Adrenal gland (tissue), 12 donors: ENCODE data around the gene ZIK1. TPM values are rescaled to one million over a fixed set of nuclear protein-coding genes. Genes with fewer than 3 reads are reported as not detected.

Experiments used
- DNase-seq, 7 donors: peaks; one replicate each; pipeline ENCODE4 v3.0.0-alpha.2; 2019 to 2020
- H3K27ac ChIP-seq, 5 donors: fragments of 200-600 bp; sonication (generic) in 4 of 5; 1 replicate in 3 of 5; 2 replicates in 2 of 5; pipeline versions ENCODE4 v1.5.1 to v1.8.0; 2016 to 2020; ENCODE audit warnings: mild to moderate bottlenecking in 1 of 5
- H3K27me3 ChIP-seq: fragments of 200-600 bp; 2 replicates; pipeline ENCODE4 v1.8.0; 2021
- H3K36me3 ChIP-seq, 2 donors: fragments of 200-600 bp; replicated peaks in 1 of 2; 1 replicate in 1 of 2; 2 replicates in 1 of 2; pipeline versions ENCODE4 v1.5.1 to v1.8.0; 2018 to 2022
- H3K4me1 ChIP-seq, 2 donors: fragments of 200-600 bp; replicated peaks in 1 of 2; 1 replicate in 1 of 2; 2 replicates in 1 of 2; pipeline versions ENCODE4 v1.5.1 to v1.8.0; 2018 to 2021
- H3K4me3 ChIP-seq, 4 donors: fragments of 200-600 bp; sonication (generic) in 3 of 4; one replicate each; pipeline ENCODE4 v1.5.1; 2016 to 2018
- H3K9me3 ChIP-seq, 3 donors: fragments of 200-600 bp; sonication (generic) in 1 of 3; replicated peaks in 1 of 3; 1 replicate in 2 of 3; 2 replicates in 1 of 3; pipeline versions ENCODE4 v1.5.1 to v1.8.0; 2016 to 2021
- CTCF ChIP-seq, 6 experiments: fragments of 450-650 bp in 4 of 6; fragments of 200-600 bp in 2 of 6; sonication (generic) in 1 of 6; IDR thresholded peaks; 1 replicate in 5 of 6; 2 replicates in 1 of 6; pipeline versions ENCODE4 v1.5.1 to v1.8.0; 2016 to 2021; ENCODE audit warnings: antibody characterized with exemption in 6 of 6, mild to moderate bottlenecking in 2 of 6, moderate library complexity in 1 of 6
- POLR2A ChIP-seq, 2 donors: fragments of 450-650 bp; IDR thresholded peaks; one replicate each; pipeline ENCODE4 v1.6.1; 2017; ENCODE audit warnings: antibody characterized with exemption in 2 of 2, mild to moderate bottlenecking in 2 of 2, moderate library complexity in 1 of 2
- WGBS, 4 donors: extraction: QIAGEN DNeasy Blood & Tissue Kit in 2 of 4; methylation state at CpG; one replicate each; pipeline versions ENCODE4 v1.1.5 to v1.1.7; 2013 to 2017; 5-methylcytosine and 5-hydroxymethylcytosine counted together
- intact Hi-C, 2 donors: fragments of 100-400 bp; cut with DNase I; formaldehyde crosslinking; loops; one replicate each; pipeline versions ENCODE4 v1.14.1 to v1.15.0; 2022 to 2023
- polyA plus RNA-seq, 3 donors: library from polyadenylated mRNA; stranded (reverse); fragments of 200-250 nt in 2 of 3; fragments of 350-450 nt in 1 of 3; fragmentation: Illumina TruSeq in 1 of 3; extraction: RNeasy Lipid Tissue Mini Kit (QIAGEN cat#74804) in 1 of 3; gene quantifications; one replicate each; pipeline ENCODE4 v1.2.3, GENCODE V29; 2013 to 2014
- total RNA-seq, 9 donors: library from RNA; depleted of rRNA in 4 of 9; stranded (reverse); fragments of >200 nt in 4 of 9; fragments of 120-200 nt in 1 of 9; fragmentation: NEBNext Ultra II Directional in 1 of 9; extraction: Animal tissue kit (Norgen Biotek cat#: 25700) in 1 of 9; gene quantifications; one replicate each; pipeline versions ENCODE4 v1.1.0 to v1.2.4, GENCODE V29; 2013 to 2023
- donor health status: healthy with polysubstance abuse.
- donor health status: Bipolar disorder and iron deficiency.
- donor health status: DM: yes; HTN: yes; CAD: no.
- donor health status: DM: no; HTN: no; CAD: no.
- donor health status: DM: no; HTN: no; CAD: no.
- donor health status: DM: yes; HTN: yes; CAD: no.

ZIK1 gene
- total and polyA plus RNA-seq, 12 donors = 1.5 to 10.5 (median 5.0) TPM

GRCh38 chr19:57641715-57642234, 57.8 kb downstream of the ZIK1 start:
- H3K4me3 ChIP-seq = no peak overlapping the region
- TF ChIP-seq CTCF (IDR thresholded peaks at IDR 0.05) = no peak
- no peak for TF ChIP-seq POLR2A (IDR thresholded peaks at IDR 0.05)
- no peak for DNase-seq
- 92 to 100% (median 98%) methylated on average over 4 of the region's 4 CpGs for WGBS, 4 donors
- H3K27ac ChIP-seq = no peak overlapping the region
- intact Hi-C loops = no loop called here
- peaks cover 0 to 28% of the 10 kb centered on the region in 2 donors for H3K36me3 ChIP-seq
- no peaks in the 10 kb centered on the region for H3K27me3 ChIP-seq
- H3K9me3 ChIP-seq = peaks cover 0 to 29% (median 0%) of the 10 kb centered on the region in 3 donors
- H3K4me1 ChIP-seq = no peaks in the 10 kb centered on the region

- Histone ChIP-seq H3K9me3 (peaks cover 0 to 23% (median 0%) of the 10 kb centered on the region in 3 donors), H3K4me3 (no peak overlapping the region), H3K27me3 (no peaks in the 10 kb centered on the region), H3K27ac (peak overlapping the region in 2 of 5 donors; percentile 7 to 13), H3K4me1 (no peaks in the 10 kb centered on the region), H3K36me3 (peaks cover 0 to 28% of the 10 kb centered on the region in 2 donors)
- DNase-seq = peak in 6 of 7 donors; percentile 47 to 74 (median 56)
- TF ChIP-seq CTCF (IDR thresholded peaks at IDR 0.05) = no peak
- no peak for TF ChIP-seq POLR2A (IDR thresholded peaks at IDR 0.05)
- 60 to 68% (median 63%) methylated on average over 4 of the region's 4 CpGs for WGBS, 4 donors
- intact Hi-C loops = no loop called here
These were observed 58.6 kb downstream of the ZIK1 start for GRCh38 chr19:57642396-57643046.

Other genes starting within 250 kb of the ZIK1 start
- gene ZNF304, start 232.9 kb upstream of the ZIK1 start, total RNA-seq = 10 to 100 TPM in 7 of 9 donors, 1 to 10 TPM in 2; 8.1 to 14.3 (median 12.4) TPM
- gene ZNF304, start 232.9 kb upstream of the ZIK1 start, polyA plus RNA-seq = 1 to 10 TPM; 4.0 to 8.3 (median 5.2) TPM
- 10 to 100 TPM; 12.6 to 42.5 (median 21.6) TPM for gene TRAPPC2B, start 220.6 kb upstream of the ZIK1 start, total RNA-seq
- gene TRAPPC2B, start 220.6 kb upstream of the ZIK1 start, polyA plus RNA-seq = 10 to 100 TPM; 24.9 to 72.8 (median 40.5) TPM
- gene ZNF547, start 220.6 kb upstream of the ZIK1 start, total RNA-seq = 1 to 10 TPM; 1.1 to 9.8 (median 4.5) TPM
- gene ZNF547, start 220.6 kb upstream of the ZIK1 start, polyA plus RNA-seq = 10 to 100 TPM in 1 of 3 donors, 1 to 10 TPM in 2; 2.1 to 10.9 (median 5.3) TPM
- 10 to 100 TPM in 8 of 9 donors, 1 to 10 TPM in 1; 8.5 to 21.7 (median 17.3) TPM for gene ZNF548, start 194.3 kb upstream of the ZIK1 start, total RNA-seq
- gene ZNF548, start 194.3 kb upstream of the ZIK1 start, polyA plus RNA-seq = 10 to 100 TPM in 1 of 3 donors, 1 to 10 TPM in 2; 4.6 to 10.0 (median 8.1) TPM
- 10 to 100 TPM in 5 of 9 donors, 1 to 10 TPM in 4; 3.6 to 16.5 (median 10.6) TPM for gene ZNF17, start 173.0 kb upstream of the ZIK1 start, total RNA-seq
- 1 to 10 TPM; 2.8 to 5.5 (median 4.7) TPM for gene ZNF17, start 173.0 kb upstream of the ZIK1 start, polyA plus RNA-seq
- 10 to 100 TPM in 5 of 9 donors, 1 to 10 TPM in 4; 3.0 to 26.3 (median 12.3) TPM for gene ZNF749, start 148.8 kb upstream of the ZIK1 start, total RNA-seq
- 10 to 100 TPM in 1 of 3 donors, 1 to 10 TPM in 2; 2.3 to 13.1 (median 2.5) TPM for gene ZNF749, start 148.8 kb upstream of the ZIK1 start, polyA plus RNA-seq
- gene VN1R1, start 127.0 kb upstream of the ZIK1 start, total RNA-seq = 1 to 10 TPM in 4 of 9 donors, under 1 TPM in 5; 0.26 to 3.0 (median 0.86) TPM
- gene VN1R1, start 127.0 kb upstream of the ZIK1 start, polyA plus RNA-seq = 1 to 10 TPM in 1 of 3 donors, under 1 TPM in 1, not detected in 1; 0.40 to 1.2 TPM
- 10 to 100 TPM; 14.9 to 27.9 (median 19.4) TPM for gene ZNF772, start 106.6 kb upstream of the ZIK1 start, total RNA-seq
- 1 to 10 TPM; 1.4 to 9.1 (median 2.9) TPM for gene ZNF772, start 106.6 kb upstream of the ZIK1 start, polyA plus RNA-seq
- gene ZNF419, start 96.4 kb upstream of the ZIK1 start, total RNA-seq = 10 to 100 TPM in 8 of 9 donors, 1 to 10 TPM in 1; 5.0 to 16.5 (median 14.0) TPM
- gene ZNF419, start 96.4 kb upstream of the ZIK1 start, polyA plus RNA-seq = 10 to 100 TPM in 2 of 3 donors, 1 to 10 TPM in 1; 9.0 to 13.0 (median 12.9) TPM
- 10 to 100 TPM in 8 of 9 donors, 1 to 10 TPM in 1; 9.0 to 21.9 (median 11.9) TPM for gene ZNF773, start 84.2 kb upstream of the ZIK1 start, total RNA-seq
- gene ZNF773, start 84.2 kb upstream of the ZIK1 start, polyA plus RNA-seq = 1 to 10 TPM; 3.1 to 9.1 (median 3.9) TPM
- 1 to 10 TPM; 2.7 to 7.9 (median 5.9) TPM for gene ZNF549, start 56.8 kb upstream of the ZIK1 start, total RNA-seq
- 1 to 10 TPM; 2.8 to 5.1 (median 2.8) TPM for gene ZNF549, start 56.8 kb upstream of the ZIK1 start, polyA plus RNA-seq
- gene ZNF550, start 24.3 kb upstream of the ZIK1 start, total RNA-seq = 10 to 100 TPM in 3 of 9 donors, 1 to 10 TPM in 6; 2.7 to 13.3 (median 7.1) TPM
- 1 to 10 TPM; 3.4 to 9.1 (median 4.5) TPM for gene ZNF550, start 24.3 kb upstream of the ZIK1 start, polyA plus RNA-seq
- gene ZNF416, start 5.2 kb upstream of the ZIK1 start, total RNA-seq = 1 to 10 TPM; 2.1 to 7.9 (median 5.8) TPM
- gene ZNF416, start 5.2 kb upstream of the ZIK1 start, polyA plus RNA-seq = 1 to 10 TPM; 1.9 to 5.3 (median 2.3) TPM
- 1 to 10 TPM; 1.2 to 5.5 (median 3.1) TPM for gene ZNF530, start 15.7 kb downstream of the ZIK1 start, total RNA-seq
- gene ZNF530, start 15.7 kb downstream of the ZIK1 start, polyA plus RNA-seq = 1 to 10 TPM; 1.4 to 2.0 (median 1.9) TPM
- 10 to 100 TPM; 11.6 to 25.2 (median 22.3) TPM for gene ZNF134, start 30.1 kb downstream of the ZIK1 start, total RNA-seq
- gene ZNF134, start 30.1 kb downstream of the ZIK1 start, polyA plus RNA-seq = 10 to 100 TPM in 1 of 3 donors, 1 to 10 TPM in 2; 3.2 to 13.6 (median 4.1) TPM
- gene ZNF211, start 49.0 kb downstream of the ZIK1 start, total RNA-seq = 10 to 100 TPM; 11.1 to 38.7 (median 15.3) TPM
- 10 to 100 TPM; 10.5 to 31.1 (median 21.6) TPM for gene ZNF211, start 49.0 kb downstream of the ZIK1 start, polyA plus RNA-seq
- under 1 TPM in 1 of 9 donors, not detected in 8; 0.14 TPM for gene ZSCAN4, start 84.8 kb downstream of the ZIK1 start, total RNA-seq
- under 1 TPM in 2 of 3 donors, not detected in 1; 0.07 to 0.16 TPM for gene ZSCAN4, start 84.8 kb downstream of the ZIK1 start, polyA plus RNA-seq
- 10 to 100 TPM in 1 of 9 donors, 1 to 10 TPM in 8; 4.8 to 10.8 (median 7.3) TPM for gene ZNF551, start 97.8 kb downstream of the ZIK1 start, total RNA-seq
- gene ZNF551, start 97.8 kb downstream of the ZIK1 start, polyA plus RNA-seq = 1 to 10 TPM in 1 of 3 donors, under 1 TPM in 2; 0.88 to 4.1 (median 0.91) TPM
- 10 to 100 TPM in 2 of 9 donors, 1 to 10 TPM in 7; 2.1 to 13.1 (median 7.2) TPM for gene ZNF154, start 125.1 kb downstream of the ZIK1 start, total RNA-seq
- gene ZNF154, start 125.1 kb downstream of the ZIK1 start, polyA plus RNA-seq = 10 to 100 TPM in 1 of 3 donors, 1 to 10 TPM in 2; 5.1 to 11.7 (median 5.6) TPM
- gene ZNF671, start 143.5 kb downstream of the ZIK1 start, total RNA-seq = 10 to 100 TPM in 5 of 9 donors, 1 to 10 TPM in 4; 8.8 to 22.6 (median 11.0) TPM
- gene ZNF671, start 143.5 kb downstream of the ZIK1 start, polyA plus RNA-seq = 10 to 100 TPM in 1 of 3 donors, 1 to 10 TPM in 2; 8.6 to 13.0 (median 8.6) TPM
- gene ZNF776, start 162.7 kb downstream of the ZIK1 start, total RNA-seq = 10 to 100 TPM in 8 of 9 donors, 1 to 10 TPM in 1; 9.9 to 26.3 (median 15.4) TPM
- 10 to 100 TPM in 1 of 3 donors, 1 to 10 TPM in 2; 2.2 to 13.9 (median 6.0) TPM for gene ZNF776, start 162.7 kb downstream of the ZIK1 start, polyA plus RNA-seq
- gene ZNF586, start 185.5 kb downstream of the ZIK1 start, total RNA-seq = 10 to 100 TPM in 8 of 9 donors, 1 to 10 TPM in 1; 5.1 to 19.0 (median 15.7) TPM
- gene ZNF586, start 185.5 kb downstream of the ZIK1 start, polyA plus RNA-seq = 1 to 10 TPM; 3.6 to 7.0 (median 5.4) TPM
- 10 to 100 TPM in 1 of 9 donors, 1 to 10 TPM in 7, under 1 TPM in 1; 0.66 to 10.5 (median 5.4) TPM for gene ZNF552, start 230.8 kb downstream of the ZIK1 start, total RNA-seq
- gene ZNF552, start 230.8 kb downstream of the ZIK1 start, polyA plus RNA-seq = 1 to 10 TPM; 3.2 to 3.9 (median 3.5) TPM
- gene ZNF587B, start 246.2 kb downstream of the ZIK1 start, total RNA-seq = 10 to 100 TPM in 5 of 9 donors, 1 to 10 TPM in 4; 5.0 to 20.1 (median 10.5) TPM
- gene ZNF587B, start 246.2 kb downstream of the ZIK1 start, polyA plus RNA-seq = 1 to 10 TPM; 3.1 to 7.9 (median 7.4) TPM